DND-41 (cell line): ENCODE results near the gene CPE.

Experiments used
- ATAC-seq: fragments of 200-7000 bp; cut with Tn5 transposase; 3 replicates; pipeline ENCODE4 v1.9.1; 2021; ENCODE audit warnings: low read depth; ENCODE audit not compliant: insufficient read depth
- DNase-seq: peaks from one replicate; pipeline ENCODE4 v3.0.0-alpha.2; 2020
- H2AFZ ChIP-seq: 2 replicates; pipeline ENCODE4 v1.6.0; 2012; ENCODE audit warnings: low read depth, low read length
- H3K27ac ChIP-seq: 2 replicates; pipeline ENCODE4 v1.5.1; 2012; ENCODE audit warnings: low read length, inconsistent platforms
- H3K27me3 ChIP-seq: fragments of 200-600 bp; sonication (generic); 2 replicates; pipeline ENCODE4 v1.6.0; 2012; ENCODE audit warnings: low read length, mild to moderate bottlenecking, inconsistent platforms; ENCODE audit not compliant: insufficient read depth, poor library complexity
- H3K36me3 ChIP-seq: 2 replicates; pipeline ENCODE4 v1.5.1; 2012; ENCODE audit warnings: low read length, inconsistent platforms; ENCODE audit not compliant: insufficient read depth
- H3K4me1 ChIP-seq: 2 replicates; pipeline ENCODE4 v1.5.1; 2012; ENCODE audit warnings: mild to moderate bottlenecking, low read length; ENCODE audit not compliant: insufficient read depth
- H3K4me2 ChIP-seq: 2 replicates; pipeline ENCODE4 v1.6.0; 2012; ENCODE audit warnings: mild to moderate bottlenecking, moderate library complexity, low read length, inconsistent platforms; ENCODE audit not compliant: insufficient read depth
- H3K4me3 ChIP-seq, 2 experiments: fragments of 200-600 bp in 1 of 2; shearing (Covaris generic) in 1 of 2; 2 replicates each; pipeline ENCODE4 v1.5.1; 2012 to 2016; ENCODE audit warnings: inconsistent platforms in 2 of 2, low read length in 2 of 2, mild to moderate bottlenecking in 2 of 2, low read depth in 1 of 2, moderate library complexity in 1 of 2
- H3K79me2 ChIP-seq: 2 replicates; pipeline ENCODE4 v1.6.0; 2012; ENCODE audit warnings: low read length, inconsistent platforms; ENCODE audit not compliant: insufficient read depth
- H3K9ac ChIP-seq: 2 replicates; pipeline ENCODE4 v1.6.0; 2012; ENCODE audit warnings: low read depth, mild to moderate bottlenecking, inconsistent platforms, low read length, moderate library complexity
- H3K9me3 ChIP-seq: 2 replicates; pipeline ENCODE4 v1.5.1; 2012; ENCODE audit warnings: low read length, moderate library complexity, mild to moderate bottlenecking, inconsistent platforms; ENCODE audit not compliant: insufficient read depth, severe bottlenecking
- H4K20me1 ChIP-seq: 2 replicates; pipeline ENCODE4 v1.6.0; 2012; ENCODE audit warnings: low read length; ENCODE audit not compliant: insufficient read depth
- CTCF ChIP-seq: IDR thresholded peaks from 2 replicates; pipeline ENCODE4 v1.5.1; 2012; ENCODE audit warnings: borderline replicate concordance, low read length, moderate library complexity, mild to moderate bottlenecking; ENCODE audit not compliant: poor library complexity, severe bottlenecking; ENCODE audit errors: extremely low read depth
- EZH2 ChIP-seq: IDR thresholded peaks from 3 replicates; pipeline ENCODE4 v1.6.1; 2012; ENCODE audit warnings: borderline replicate concordance, low read depth, mild to moderate bottlenecking, moderate library complexity, low read length, inconsistent platforms; ENCODE audit not compliant: severe bottlenecking

The CPE gene

GRCh38 chr4:165504184-165504583, 125.4 kb downstream of the CPE start:
- Histone ChIP-seq H3K79me2 (no peaks in the 10 kb centered on the region), H3K4me1 (no peaks in the 10 kb centered on the region), H3K9ac (no peak overlapping the region), H2AFZ (no peak overlapping the region), H3K4me2 (no peak overlapping the region), H4K20me1 (no peaks in the 10 kb centered on the region), H3K4me3 (no peak overlapping the region), H3K36me3 (no peaks in the 10 kb centered on the region), H3K27ac (no peak overlapping the region), H3K27me3 (no peaks in the 10 kb centered on the region), H3K9me3 (no peaks in the 10 kb centered on the region)
- TF ChIP-seq EZH2: no peak
- no peak for TF ChIP-seq CTCF
- ATAC-seq: no peak
- DNase-seq: no peak

GRCh38 chr4:165505958-165506837, 127.4 kb downstream of the CPE start:
- TF ChIP-seq EZH2: no peak
- TF ChIP-seq CTCF: no peak

GRCh38 chr4:165506849-165507248, 128.0 kb downstream of the CPE start:
- no peak for ATAC-seq
- no peaks in the 10 kb centered on the region for H3K79me2 ChIP-seq
- no peak for DNase-seq
- H3K9me3 ChIP-seq: no peaks in the 10 kb centered on the region
- no peaks in the 10 kb centered on the region for H3K36me3 ChIP-seq
- no peaks in the 10 kb centered on the region for H3K27me3 ChIP-seq
- H4K20me1 ChIP-seq: no peaks in the 10 kb centered on the region
- no peak overlapping the region for H3K27ac ChIP-seq
- no peak overlapping the region for H2AFZ ChIP-seq
- H3K4me2 ChIP-seq: no peak overlapping the region
- no peak for TF ChIP-seq CTCF
- no peak for TF ChIP-seq EZH2
- H3K9ac ChIP-seq: no peak overlapping the region
- H3K4me3 ChIP-seq: no peak overlapping the region
- H3K4me1 ChIP-seq: no peaks in the 10 kb centered on the region

More at GRCh38 chr4:165505958-165506837, 127.4 kb downstream of the CPE start:
- H3K9ac ChIP-seq: no peak overlapping the region
- H4K20me1 ChIP-seq: no peaks in the 10 kb centered on the region
- H3K4me3 ChIP-seq: no peak overlapping the region
- no peak overlapping the region for H3K27ac ChIP-seq
- H3K79me2 ChIP-seq: no peaks in the 10 kb centered on the region
- no peaks in the 10 kb centered on the region for H3K36me3 ChIP-seq
- H3K4me1 ChIP-seq: no peaks in the 10 kb centered on the region
- H3K4me2 ChIP-seq: no peak overlapping the region
- H3K27me3 ChIP-seq: no peaks in the 10 kb centered on the region
- H2AFZ ChIP-seq: no peak overlapping the region
- no peak for DNase-seq
- no peak for ATAC-seq
- no peaks in the 10 kb centered on the region for H3K9me3 ChIP-seq
